Spleen (tissue), 11 donors: ENCODE data around the gene MLKL. TPM values are rescaled to one million over a fixed set of nuclear protein-coding genes. Genes with fewer than 3 reads are reported as not detected.

Source experiments
- DNase-seq: peaks from one replicate; pipeline ENCODE4 v3.0.0-alpha.2; 2020
- H3K27ac ChIP-seq, 8 donors: fragments of 200-600 bp; sonication (generic) in 7 of 8; 1 replicate in 4 of 8; 2 replicates in 4 of 8; pipeline versions ENCODE4 v1.5.0 to v1.8.0; 2016 to 2021; ENCODE audit warnings: inconsistent platforms in 4 of 8, mild to moderate bottlenecking in 4 of 8, moderate library complexity in 1 of 8
- H3K27me3 ChIP-seq, 7 donors: fragments of 200-600 bp; sonication (generic) in 6 of 7; replicated peaks in 1 of 7; 1 replicate in 4 of 7; 2 replicates in 3 of 7; pipeline versions ENCODE4 v1.5.0 to v1.8.0; 2016 to 2021; ENCODE audit warnings: inconsistent platforms in 3 of 7, mild to moderate bottlenecking in 1 of 7
- H3K36me3 ChIP-seq, 6 donors: fragments of 200-600 bp; sonication (generic) in 5 of 6; 1 replicate in 4 of 6; 2 replicates in 2 of 6; pipeline versions ENCODE4 v1.5.0 to v1.8.0; 2016 to 2021; ENCODE audit warnings: inconsistent platforms in 2 of 6
- H3K4me1 ChIP-seq, 6 donors: fragments of 200-600 bp; sonication (generic) in 5 of 6; 1 replicate in 3 of 6; 2 replicates in 3 of 6; pipeline versions ENCODE4 v1.5.0 to v1.8.0; 2016 to 2021; ENCODE audit warnings: inconsistent platforms in 3 of 6
- H3K4me3 ChIP-seq, 8 donors: fragments of 200-600 bp; sonication (generic) in 7 of 8; 1 replicate in 4 of 8; 2 replicates in 4 of 8; pipeline versions ENCODE4 v1.5.0 to v1.8.0; 2016 to 2021; ENCODE audit warnings: inconsistent platforms in 4 of 8, mild to moderate bottlenecking in 4 of 8, moderate library complexity in 2 of 8
- H3K9me3 ChIP-seq, 8 donors: fragments of 200-600 bp; sonication (generic) in 7 of 8; 1 replicate in 4 of 8; 2 replicates in 4 of 8; pipeline versions ENCODE4 v1.5.0 to v1.8.0; 2016 to 2021; ENCODE audit warnings: inconsistent platforms in 4 of 8
- CTCF ChIP-seq, 11 experiments: fragments of 200-600 bp in 7 of 11; fragments of 450-650 bp in 4 of 11; sonication (generic) in 4 of 11; IDR thresholded peaks in 8 of 11; conservative IDR thresholded peaks in 3 of 11; 1 replicate in 7 of 11; 2 replicates in 4 of 11; pipeline versions ENCODE4 v1.4.0 to v1.8.0; 2016 to 2021; ENCODE audit warnings: antibody characterized with exemption in 11 of 11, inconsistent platforms in 4 of 11, mild to moderate bottlenecking in 1 of 11
- POLR2A ChIP-seq, 3 donors: fragments of 450-650 bp; IDR thresholded peaks; one replicate each; pipeline ENCODE4 v1.5.1; 2017; ENCODE audit warnings: antibody characterized with exemption in 3 of 3, mild to moderate bottlenecking in 1 of 3
- POLR2AphosphoS5 ChIP-seq, 3 donors: sonication (generic); formaldehyde crosslinking; IDR thresholded peaks; one replicate each; pipeline ENCODE4 v1.5.1; 2017; ENCODE audit warnings: antibody characterized with exemption in 3 of 3
- WGBS, 5 donors: extraction: QIAGEN DNeasy Blood & Tissue Kit in 3 of 5; methylation state at CpG; one replicate each; pipeline versions ENCODE4 v1.1.5 to v1.1.7; 2013 to 2018; 5-methylcytosine and 5-hydroxymethylcytosine counted together
- intact Hi-C: fragments of 100-400 bp; cut with DNase I; formaldehyde crosslinking; loops from one replicate; pipeline ENCODE4 v1.15.0; 2023; ENCODE audit warnings: low total_unique reads
- polyA plus RNA-seq, 3 donors: library from polyadenylated mRNA; stranded (reverse); fragments of 200-250 nt; gene quantifications; one replicate each; pipeline ENCODE4 v1.2.1, GENCODE V29; 2013
- total RNA-seq, 7 donors: library from RNA; depleted of rRNA in 3 of 7; stranded (reverse); fragments of >200 nt in 3 of 7; fragmentation: NEBNext Ultra II Directional in 4 of 7; extraction: Animal tissue kit (Norgen Biotek cat#: 25700) in 4 of 7; gene quantifications; one replicate each; pipeline versions ENCODE4 v1.1.0 to v1.2.1, GENCODE V29; 2016 to 2021
- donor health status: healthy with polysubstance abuse.
- donor health status: DM: no; HTN: no; CAD: no; lungs with moderate emphysema.
- donor health status: DM: no; HTN: no; CAD: no.
- donor health status: Bipolar disorder and iron deficiency.
- donor health status: healthy.
- donor health status: DM: no; HTN: no; CAD: no.
- donor health status: DM: yes; HTN: yes; CAD: no.

MLKL gene
- total and polyA plus RNA-seq, 10 donors = 21.4 to 69.6 (median 50.5) TPM

- peaks cover 0 to 9% (median 0%) of the 10 kb centered on the region in 6 donors for H3K4me1 ChIP-seq
- no peaks in the 10 kb centered on the region for H3K9me3 ChIP-seq
- H3K4me3 ChIP-seq = no peak overlapping the region
- H3K36me3 ChIP-seq = no peaks in the 10 kb centered on the region
- WGBS, 5 donors = 72 to 77% (median 76%) methylated on average over 15 of the region's 15 CpGs
- DNase-seq = peak; percentile 36
- no peak overlapping the region for H3K27ac ChIP-seq
- intact Hi-C loops = no loop called here
- H3K27me3 ChIP-seq = peaks cover 0 to 11% (median 0%) of the 10 kb centered on the region in 7 donors
- TF ChIP-seq POLR2A (IDR thresholded peaks at IDR 0.05) = no peak
- TF ChIP-seq CTCF (IDR thresholded peaks at IDR 0.05 in 8 of 11, conservative IDR thresholded peaks at IDR 0.05 in 3 of 11) = no peak
- TF ChIP-seq POLR2AphosphoS5 (IDR thresholded peaks at IDR 0.05) = no peak
Observed at GRCh38 chr16:74743668-74744299, 43.1 kb upstream of the MLKL start.

GRCh38 chr16:74743045-74743667 is 42.5 kb upstream of the MLKL start:
- Histone ChIP-seq H3K9me3 (no peaks in the 10 kb centered on the region), H3K4me3 (no peak overlapping the region), H3K36me3 (no peaks in the 10 kb centered on the region), H3K27me3 (peaks cover 0 to 13% (median 0%) of the 10 kb centered on the region in 7 donors), H3K27ac (no peak overlapping the region), H3K4me1 (peaks cover 0 to 9% (median 0%) of the 10 kb centered on the region in 6 donors)
- intact Hi-C loops = no loop called here
- peak; percentile 32 for DNase-seq
- TF ChIP-seq POLR2A (IDR thresholded peaks at IDR 0.05) (no peak), CTCF (IDR thresholded peaks at IDR 0.05 in 8 of 11, conservative IDR thresholded peaks at IDR 0.05 in 3 of 11) (no peak), POLR2AphosphoS5 (IDR thresholded peaks at IDR 0.05) (no peak)
- WGBS, 5 donors = 63 to 69% (median 64%) methylated on average over 8 of the region's 8 CpGs

GRCh38 chr16:74742051-74742481 is 41.4 kb upstream of the MLKL start:
- H3K27me3 ChIP-seq = peaks cover 0 to 20% (median 0%) of the 10 kb centered on the region in 7 donors
- H3K4me3 ChIP-seq = no peak overlapping the region
- H3K27ac ChIP-seq = no peak overlapping the region
- no peaks in the 10 kb centered on the region for H3K36me3 ChIP-seq
- intact Hi-C loops = no loop called here
- peaks cover 0 to 9% (median 0%) of the 10 kb centered on the region in 6 donors for H3K4me1 ChIP-seq
- no peaks in the 10 kb centered on the region for H3K9me3 ChIP-seq
- no peak for TF ChIP-seq CTCF (IDR thresholded peaks at IDR 0.05 in 8 of 11, conservative IDR thresholded peaks at IDR 0.05 in 3 of 11)
- no peak for TF ChIP-seq POLR2AphosphoS5 (IDR thresholded peaks at IDR 0.05)
- WGBS, 5 donors = 39 to 54% (median 47%) methylated on average over 10 of the region's 10 CpGs
- DNase-seq = peak; percentile 62

GRCh38 chr16:74740795-74741304 is 40.2 kb upstream of the MLKL start:
- no peak overlapping the region for H3K4me3 ChIP-seq
- intact Hi-C loops = no loop called here
- peak overlapping the region in 5 of 8 donors; percentile 32 to 55 (median 51) for H3K27ac ChIP-seq
- H3K27me3 ChIP-seq = peaks cover 0 to 21% (median 0%) of the 10 kb centered on the region in 7 donors
- peak; percentile 84 for DNase-seq
- H3K4me1 ChIP-seq = peaks cover 0 to 9% (median 0%) of the 10 kb centered on the region in 6 donors
- H3K9me3 ChIP-seq = no peaks in the 10 kb centered on the region
- no peaks in the 10 kb centered on the region for H3K36me3 ChIP-seq
- 72 to 82% (median 74%) methylated on average over 13 of the region's 13 CpGs for WGBS, 5 donors
- TF ChIP-seq CTCF (IDR thresholded peaks at IDR 0.05 in 8 of 11, conservative IDR thresholded peaks at IDR 0.05 in 3 of 11) (no peak), POLR2AphosphoS5 (IDR thresholded peaks at IDR 0.05) (peak; percentile 50 to 59 (median 52)), POLR2A (IDR thresholded peaks at IDR 0.05) (no peak)
